ENCODE measurements around the gene SLC25A39.
"Not testable (repeated sequence)": the region's sequence is repeated elsewhere in the genome, so short reads cannot be mapped to it uniquely, and the experiment has no call there.

The SLC25A39 gene

GRCh38 chr17:44324571-44325275, at the start of gene SLC25A39:
TSS of gene SLC25A39 (minus strand) at chr17:44324823. CDS start at chr17:44323562, 1,261 bp downstream.
- peak; percentile 84 to 91 for DNase-seq (ENCODE audit: low read depth in 2 of 2)

GRCh38 chr17:44372036-44372435, 47.4 kb upstream of the SLC25A39 start:
- no peak for DNase-seq (ENCODE audit: low read depth in 2 of 2)

- not testable (repeated sequence) for DNase-seq (ENCODE audit: low read depth in 2 of 2)
Observed at GRCh38 chr17:44369414-44370023, 44.9 kb upstream of the SLC25A39 start.

GRCh38 chr17:44368391-44369243, 44.0 kb upstream of the SLC25A39 start:
- DNase-seq (ENCODE audit: low read depth in 2 of 2): not testable (repeated sequence)

- no peak for DNase-seq (ENCODE audit: low read depth in 2 of 2)
Observed at GRCh38 chr17:44367231-44367979, 42.8 kb upstream of the SLC25A39 start.

GRCh38 chr17:44365051-44365450, 40.4 kb upstream of the SLC25A39 start:
- not testable (repeated sequence) for DNase-seq (ENCODE audit: low read depth in 2 of 2)

GRCh38 chr17:44363613-44364159, 39.1 kb upstream of the SLC25A39 start, which contains the start of gene FAM171A2:
TSS of gene FAM171A2 (minus strand) at chr17:44363853. CDS start at chr17:44363714, 139 bp downstream.
- DNase-seq (ENCODE audit: low read depth in 2 of 2): no peak

- DNase-seq (ENCODE audit: low read depth in 2 of 2): no peak
Observed at GRCh38 chr17:44362949-44363612, 38.5 kb upstream of the SLC25A39 start.

GRCh38 chr17:44362459-44362948, 37.9 kb upstream of the SLC25A39 start:
- DNase-seq (ENCODE audit: low read depth in 2 of 2): no peak

GRCh38 chr17:44361292-44362260, 37.0 kb upstream of the SLC25A39 start:
- no peak for DNase-seq (ENCODE audit: low read depth in 2 of 2)

- no peak for DNase-seq (ENCODE audit: low read depth in 2 of 2)
Observed at GRCh38 chr17:44360826-44361225, 36.2 kb upstream of the SLC25A39 start.

- DNase-seq (ENCODE audit: low read depth in 2 of 2): no peak
Observed at GRCh38 chr17:44360144-44360533, 35.5 kb upstream of the SLC25A39 start.

GRCh38 chr17:44359458-44360143, 35.0 kb upstream of the SLC25A39 start:
- no peak for DNase-seq (ENCODE audit: low read depth in 2 of 2)

GRCh38 chr17:44359006-44359405, 34.4 kb upstream of the SLC25A39 start:
- DNase-seq (ENCODE audit: low read depth in 2 of 2): no peak

- DNase-seq (ENCODE audit: low read depth in 2 of 2): no peak
Observed at GRCh38 chr17:44358066-44358465, 33.4 kb upstream of the SLC25A39 start.

GRCh38 chr17:44356241-44356640, 31.6 kb upstream of the SLC25A39 start:
- no peak for DNase-seq (ENCODE audit: low read depth in 2 of 2)

GRCh38 chr17:44355642-44356099, 31.0 kb upstream of the SLC25A39 start:
- no peak for DNase-seq (ENCODE audit: low read depth in 2 of 2)
